OCI-LY7 (cell line): Measurements from ENCODE around the gene PLA2G4E.

Experiments used
- EZH2phosphoT487 ChIP-seq: fragments of 200-600 bp; sonication (generic); IDR thresholded peaks from 2 replicates; pipeline ENCODE4 v1.6.1; 2018; ENCODE audit warnings: low read depth, borderline replicate concordance, mild to moderate bottlenecking, mixed run types, antibody characterized with exemption, low read length, moderate library complexity, mixed read lengths
- TF ChIP-seq, protein P1 (sequence below): fragments of 200-600 bp; sonication (generic); conservative IDR thresholded peaks from 2 replicates; pipeline ENCODE4 v1.5.1; 2014; ENCODE audit warnings: mild to moderate bottlenecking, antibody characterized with exemption, low read length, moderate library complexity, mixed read lengths

DNA sequence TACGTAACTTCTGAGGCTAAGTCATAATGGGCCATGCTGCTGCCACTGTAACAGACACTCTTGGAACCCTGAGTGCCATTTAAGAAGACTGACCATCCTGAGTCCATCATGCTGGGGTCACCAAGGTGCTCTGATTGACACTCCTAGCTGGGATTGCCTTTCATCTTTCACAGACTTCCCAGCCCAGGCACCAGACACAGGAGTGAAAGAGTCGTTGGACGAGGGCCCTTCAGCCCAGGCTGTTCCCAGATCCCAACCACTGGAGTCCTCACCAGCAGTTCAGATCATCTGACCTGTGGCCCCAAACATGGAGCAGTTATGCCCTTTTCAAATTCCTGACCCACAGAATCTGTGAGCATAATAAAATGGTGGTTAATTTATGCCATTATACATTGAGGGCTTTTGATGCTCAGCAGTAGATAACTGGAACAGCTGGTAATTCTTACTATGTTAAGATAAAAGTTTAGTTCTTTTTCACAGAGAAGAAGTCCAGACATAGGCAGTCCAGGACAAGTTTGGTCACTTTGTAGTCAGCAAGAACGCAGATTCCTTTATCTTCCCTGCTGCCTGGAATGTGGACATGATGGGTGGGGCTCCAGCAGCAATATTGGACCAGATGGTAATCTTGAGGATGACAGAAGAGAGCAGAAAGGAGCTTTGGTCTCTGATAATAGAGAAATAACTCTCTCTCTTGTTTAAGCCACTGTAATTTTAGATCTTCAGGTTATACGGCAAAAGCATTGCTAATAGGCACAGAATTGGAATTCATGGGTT lies 41.2 kb downstream of the PLA2G4E start:
- TF ChIP-seq, protein P1, sequence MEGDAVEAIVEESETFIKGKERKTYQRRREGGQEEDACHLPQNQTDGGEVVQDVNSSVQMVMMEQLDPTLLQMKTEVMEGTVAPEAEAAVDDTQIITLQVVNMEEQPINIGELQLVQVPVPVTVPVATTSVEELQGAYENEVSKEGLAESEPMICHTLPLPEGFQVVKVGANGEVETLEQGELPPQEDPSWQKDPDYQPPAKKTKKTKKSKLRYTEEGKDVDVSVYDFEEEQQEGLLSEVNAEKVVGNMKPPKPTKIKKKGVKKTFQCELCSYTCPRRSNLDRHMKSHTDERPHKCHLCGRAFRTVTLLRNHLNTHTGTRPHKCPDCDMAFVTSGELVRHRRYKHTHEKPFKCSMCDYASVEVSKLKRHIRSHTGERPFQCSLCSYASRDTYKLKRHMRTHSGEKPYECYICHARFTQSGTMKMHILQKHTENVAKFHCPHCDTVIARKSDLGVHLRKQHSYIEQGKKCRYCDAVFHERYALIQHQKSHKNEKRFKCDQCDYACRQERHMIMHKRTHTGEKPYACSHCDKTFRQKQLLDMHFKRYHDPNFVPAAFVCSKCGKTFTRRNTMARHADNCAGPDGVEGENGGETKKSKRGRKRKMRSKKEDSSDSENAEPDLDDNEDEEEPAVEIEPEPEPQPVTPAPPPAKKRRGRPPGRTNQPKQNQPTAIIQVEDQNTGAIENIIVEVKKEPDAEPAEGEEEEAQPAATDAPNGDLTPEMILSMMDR, result no peak
- no peak for TF ChIP-seq EZH2phosphoT487
